ENCODE data around the gene CANT1.

Gene CANT1

DNA sequence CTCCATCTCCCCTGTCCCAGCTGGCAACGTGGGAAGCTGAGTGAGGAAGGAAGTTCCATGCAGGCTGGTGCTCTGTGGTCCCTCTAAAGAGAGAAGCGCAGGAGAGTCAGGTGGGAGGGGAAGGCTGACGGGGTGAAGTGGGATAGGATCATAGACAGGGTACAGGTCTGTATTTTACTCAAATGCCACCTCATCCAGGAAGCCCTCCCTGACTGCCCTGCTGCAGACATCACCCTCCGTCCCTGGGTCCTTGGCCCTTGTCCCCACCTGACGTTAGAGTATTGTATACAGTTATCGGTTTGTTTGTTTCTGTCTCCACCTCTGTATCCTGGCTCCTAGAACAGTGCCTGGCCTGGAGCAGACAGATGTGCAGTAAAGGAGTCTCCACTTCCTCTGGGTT lies 11.7 kb downstream of the CANT1 start:
- no peak for DNase-seq (ENCODE audit: low read depth)
- no peak overlapping the region for H3K4me3 ChIP-seq (ENCODE audit: low read depth, low read length)
- no peak for TF ChIP-seq MYC (IDR thresholded peaks at IDR 0.05; ENCODE audit: low read depth, low read length)
- TF ChIP-seq, protein P1, sequence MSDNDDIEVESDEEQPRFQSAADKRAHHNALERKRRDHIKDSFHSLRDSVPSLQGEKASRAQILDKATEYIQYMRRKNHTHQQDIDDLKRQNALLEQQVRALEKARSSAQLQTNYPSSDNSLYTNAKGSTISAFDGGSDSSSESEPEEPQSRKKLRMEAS (IDR thresholded peaks at IDR 0.05; ENCODE audit: low read depth, low read length): no peak
- TF ChIP-seq, protein P2, sequence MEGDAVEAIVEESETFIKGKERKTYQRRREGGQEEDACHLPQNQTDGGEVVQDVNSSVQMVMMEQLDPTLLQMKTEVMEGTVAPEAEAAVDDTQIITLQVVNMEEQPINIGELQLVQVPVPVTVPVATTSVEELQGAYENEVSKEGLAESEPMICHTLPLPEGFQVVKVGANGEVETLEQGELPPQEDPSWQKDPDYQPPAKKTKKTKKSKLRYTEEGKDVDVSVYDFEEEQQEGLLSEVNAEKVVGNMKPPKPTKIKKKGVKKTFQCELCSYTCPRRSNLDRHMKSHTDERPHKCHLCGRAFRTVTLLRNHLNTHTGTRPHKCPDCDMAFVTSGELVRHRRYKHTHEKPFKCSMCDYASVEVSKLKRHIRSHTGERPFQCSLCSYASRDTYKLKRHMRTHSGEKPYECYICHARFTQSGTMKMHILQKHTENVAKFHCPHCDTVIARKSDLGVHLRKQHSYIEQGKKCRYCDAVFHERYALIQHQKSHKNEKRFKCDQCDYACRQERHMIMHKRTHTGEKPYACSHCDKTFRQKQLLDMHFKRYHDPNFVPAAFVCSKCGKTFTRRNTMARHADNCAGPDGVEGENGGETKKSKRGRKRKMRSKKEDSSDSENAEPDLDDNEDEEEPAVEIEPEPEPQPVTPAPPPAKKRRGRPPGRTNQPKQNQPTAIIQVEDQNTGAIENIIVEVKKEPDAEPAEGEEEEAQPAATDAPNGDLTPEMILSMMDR (IDR thresholded peaks at IDR 0.05; ENCODE audit: low read depth, low read length): no peak
- TF ChIP-seq POLR2A (IDR thresholded peaks at IDR 0.05; ENCODE audit: extremely low read depth, insufficient read length): no peak

DNA sequence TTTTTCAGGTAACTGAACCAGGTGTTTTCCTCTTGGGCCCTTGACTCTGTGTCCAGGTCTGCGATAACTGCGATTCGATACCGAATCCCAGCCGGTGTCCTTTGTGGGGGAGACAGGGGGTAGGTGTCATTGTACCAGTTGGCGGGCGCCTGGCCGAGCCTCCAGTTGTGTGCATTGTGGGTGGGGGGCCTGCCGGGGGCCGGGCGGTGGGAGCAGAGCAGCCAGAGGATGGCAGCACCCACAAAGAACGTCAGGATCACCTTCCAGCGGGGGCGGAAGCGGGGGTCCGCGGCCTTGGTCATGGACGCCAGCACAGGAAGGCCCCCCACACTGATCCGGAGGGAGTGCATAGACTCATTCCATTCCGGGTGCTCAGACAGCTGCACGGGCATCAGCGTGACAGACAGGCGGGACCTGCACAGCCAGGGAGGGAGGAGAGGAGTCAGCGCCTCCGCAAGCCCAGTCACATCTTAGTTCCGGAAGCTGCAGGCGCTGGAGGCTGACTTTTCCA lies 12.3 kb downstream of the CANT1 start:
- DNase-seq (ENCODE audit: low read depth): no peak
- H3K4me3 ChIP-seq (ENCODE audit: low read depth, low read length): no peak overlapping the region
- TF ChIP-seq, protein P1 (IDR thresholded peaks at IDR 0.05; ENCODE audit: low read depth, low read length): no peak
- TF ChIP-seq, protein P2 (IDR thresholded peaks at IDR 0.05; ENCODE audit: low read depth, low read length): no peak
- TF ChIP-seq MYC (IDR thresholded peaks at IDR 0.05; ENCODE audit: low read depth, low read length) (no peak), POLR2A (IDR thresholded peaks at IDR 0.05; ENCODE audit: extremely low read depth, insufficient read length) (no peak)

DNA sequence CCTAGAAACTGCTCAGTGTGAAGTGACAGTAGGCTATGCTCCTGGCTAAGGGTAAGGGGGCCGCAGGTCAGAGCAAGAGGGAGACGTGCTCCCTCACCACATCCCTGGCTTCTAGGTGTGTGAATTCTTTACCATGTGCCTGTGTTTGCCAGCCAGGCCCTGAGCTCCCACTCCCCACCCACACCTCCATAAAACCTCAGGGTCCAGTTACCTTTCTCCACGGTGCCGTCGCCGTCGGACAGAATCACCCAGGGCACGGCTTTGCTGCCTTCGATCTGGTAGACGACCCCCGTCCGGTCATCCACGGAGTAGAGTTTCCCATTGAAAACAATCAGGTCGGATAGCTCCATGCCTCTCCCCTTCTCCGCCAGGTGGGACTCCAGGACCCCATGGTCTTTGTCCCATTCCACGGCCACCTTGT lies 12.8 kb downstream of the CANT1 start:
- TF ChIP-seq MYC (IDR thresholded peaks at IDR 0.05; ENCODE audit: low read depth, low read length) (no peak), POLR2A (IDR thresholded peaks at IDR 0.05; ENCODE audit: extremely low read depth, insufficient read length) (no peak)
- TF ChIP-seq, protein P1 (IDR thresholded peaks at IDR 0.05; ENCODE audit: low read depth, low read length): no peak
- TF ChIP-seq, protein P2 (IDR thresholded peaks at IDR 0.05; ENCODE audit: low read depth, low read length): no peak
- no peak overlapping the region for H3K4me3 ChIP-seq (ENCODE audit: low read depth, low read length)
- DNase-seq (ENCODE audit: low read depth): no peak

DNA sequence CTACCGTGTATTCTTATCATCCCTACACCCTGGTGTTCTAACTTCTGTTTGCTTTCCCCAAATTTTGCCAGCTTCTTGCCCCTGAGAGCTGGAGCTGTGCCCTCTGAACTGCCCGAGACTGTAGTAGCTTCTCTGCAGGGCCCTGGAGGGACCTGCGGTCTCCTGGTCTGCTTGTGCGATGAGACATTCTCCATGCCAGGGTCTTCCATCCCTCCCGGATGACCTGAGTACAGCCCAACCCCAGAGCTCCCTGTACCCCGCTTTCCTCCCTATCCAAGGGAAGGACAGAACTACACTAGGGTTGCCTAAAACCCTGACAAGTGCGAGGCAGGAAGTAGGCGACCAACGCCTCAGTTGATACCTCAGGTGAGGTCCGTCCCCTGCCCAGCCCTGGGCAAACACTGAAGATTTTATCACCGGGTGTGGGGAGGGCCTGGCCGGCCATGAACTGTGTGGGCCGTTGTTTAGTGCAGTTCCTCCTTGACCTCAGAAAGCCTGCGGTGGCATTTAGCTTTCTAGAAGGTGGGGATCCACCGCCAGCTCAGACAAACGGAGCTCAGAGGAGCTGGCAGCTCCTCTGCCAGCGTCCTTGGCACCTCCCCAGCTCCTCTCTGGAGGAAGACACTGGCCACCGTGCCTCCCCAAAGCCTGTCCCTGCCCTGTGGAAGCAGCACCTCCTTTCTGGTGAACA lies 13.7 kb downstream of the CANT1 start:
- DNase-seq (ENCODE audit: low read depth): no peak
- TF ChIP-seq, protein P2 (IDR thresholded peaks at IDR 0.05; ENCODE audit: low read depth, low read length): no peak
- TF ChIP-seq MYC (IDR thresholded peaks at IDR 0.05; ENCODE audit: low read depth, low read length): no peak
- TF ChIP-seq POLR2A (IDR thresholded peaks at IDR 0.05; ENCODE audit: extremely low read depth, insufficient read length): no peak
- TF ChIP-seq, protein P1 (IDR thresholded peaks at IDR 0.05; ENCODE audit: low read depth, low read length): no peak
- H3K4me3 ChIP-seq (ENCODE audit: low read depth, low read length): no peak overlapping the region

DNA sequence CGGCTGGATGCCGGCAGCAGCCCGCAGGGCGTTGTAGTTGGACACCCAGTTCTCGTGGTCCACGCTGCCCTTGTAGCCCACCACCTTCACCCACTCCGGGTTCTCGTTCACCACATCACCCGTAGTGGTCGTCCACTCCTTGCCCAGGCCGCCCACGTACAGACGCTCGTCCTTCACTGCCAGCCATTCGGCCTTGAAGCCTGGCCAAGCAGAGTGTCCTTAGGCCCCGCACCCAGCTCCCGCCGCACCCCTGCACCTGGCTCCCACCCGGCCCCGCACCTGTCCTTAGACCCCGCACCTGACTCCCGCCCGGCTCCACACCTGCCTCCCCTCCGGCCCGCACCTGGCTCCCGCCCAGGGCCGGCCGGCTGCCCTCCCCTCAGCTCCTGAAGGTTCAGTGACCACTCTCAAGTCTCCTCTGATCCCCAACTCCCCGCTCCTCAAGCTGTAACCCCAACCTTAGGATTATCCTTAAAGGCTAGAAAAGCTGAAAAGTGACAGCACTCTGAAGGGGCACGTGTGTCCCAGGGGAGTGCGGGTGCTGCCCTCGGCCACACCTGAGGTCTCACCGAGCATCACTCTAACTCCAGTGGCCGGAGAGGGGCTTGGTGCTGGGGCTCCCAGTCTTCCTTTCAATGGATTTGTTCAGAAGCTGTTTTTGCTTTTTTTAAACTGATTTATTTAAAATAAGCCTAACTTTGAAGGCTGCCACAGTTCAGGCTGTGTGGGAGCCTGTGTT lies 14.4 kb downstream of the CANT1 start:
- TF ChIP-seq POLR2A (IDR thresholded peaks at IDR 0.05; ENCODE audit: extremely low read depth, insufficient read length) (no peak), MYC (IDR thresholded peaks at IDR 0.05; ENCODE audit: low read depth, low read length) (no peak)
- TF ChIP-seq, protein P1 (IDR thresholded peaks at IDR 0.05; ENCODE audit: low read depth, low read length): no peak
- TF ChIP-seq, protein P2 (IDR thresholded peaks at IDR 0.05; ENCODE audit: low read depth, low read length): no peak
- no peak overlapping the region for H3K4me3 ChIP-seq (ENCODE audit: low read depth, low read length)
- DNase-seq (ENCODE audit: low read depth): no peak

Measured in NB4 (cell line).